Endothelial cell (in vitro differentiated cells): Measurements from ENCODE around the gene FAM241B. TPM values are rescaled to one million over a fixed set of nuclear protein-coding genes. Genes with fewer than 3 reads are reported as not detected.
A peak's percentile ranks its signal among the peaks of the same experiment; 100 is the strongest.

ENCODE experiments used
- DNase-seq: peaks from one replicate; pipeline ENCODE4 v3.0.0; 2021; ENCODE audit warnings: low spot score
- H3K27ac Mint-ChIP-seq: one replicate; pipeline ENCODE4 v1.8.0; 2021; ENCODE audit warnings: mixed read lengths, inconsistent platforms; ENCODE audit not compliant: unreplicated experiment
- H3K27me3 Mint-ChIP-seq: one replicate; pipeline ENCODE4 v1.8.0; 2021; ENCODE audit warnings: mild to moderate bottlenecking, moderate library complexity, mixed read lengths, inconsistent platforms; ENCODE audit not compliant: unreplicated experiment
- H3K36me3 Mint-ChIP-seq: one replicate; pipeline ENCODE4 v1.8.0; 2021; ENCODE audit warnings: mild to moderate bottlenecking, low read depth, mixed read lengths, inconsistent platforms; ENCODE audit not compliant: unreplicated experiment
- H3K4me1 Mint-ChIP-seq: one replicate; pipeline ENCODE4 v1.8.0; 2021; ENCODE audit warnings: mild to moderate bottlenecking, mixed read lengths, inconsistent platforms; ENCODE audit not compliant: unreplicated experiment
- H3K4me3 Mint-ChIP-seq: one replicate; pipeline ENCODE4 v1.8.0; 2021; ENCODE audit warnings: mild to moderate bottlenecking, mixed read lengths, inconsistent platforms; ENCODE audit not compliant: unreplicated experiment
- H3K9me3 Mint-ChIP-seq: one replicate; pipeline ENCODE4 v1.8.0; 2021; ENCODE audit warnings: mixed read lengths, inconsistent platforms; ENCODE audit not compliant: unreplicated experiment
- CTCF ChIP-seq: fragments of 200-600 bp; sonication (generic); IDR thresholded peaks from one replicate; pipeline ENCODE4 v1.5.0; 2021; ENCODE audit warnings: antibody characterized with exemption; ENCODE audit not compliant: unreplicated experiment
- total RNA-seq: library from RNA; stranded (reverse); fragmentation: NEBNext Ultra II Directional; extraction: Animal tissue kit (Norgen Biotek cat#: 25700); gene quantifications from one replicate; pipeline ENCODE4 v1.2.1, GENCODE V29; 2021; ENCODE audit not compliant: unreplicated experiment

Gene FAM241B
- total RNA-seq, 1 donor from 2014 or later, result 7.1 TPM

GRCh38 chr10:69641261-69641980, 11.4 kb downstream of the FAM241B start:
- H3K4me3 Mint-ChIP-seq, result no peak overlapping the region
- H3K27me3 Mint-ChIP-seq, result peaks cover 3% of the 10 kb centered on the region
- peaks cover 9% of the 10 kb centered on the region for H3K4me1 Mint-ChIP-seq
- no peak overlapping the region for H3K27ac Mint-ChIP-seq
- no peak for DNase-seq
- H3K9me3 Mint-ChIP-seq, result no peaks in the 10 kb centered on the region
- H3K36me3 Mint-ChIP-seq, result peaks cover 8% of the 10 kb centered on the region
- TF ChIP-seq CTCF, result no peak

- H3K27ac Mint-ChIP-seq, result no peak overlapping the region
- DNase-seq, result no peak
- no peak for TF ChIP-seq CTCF
- H3K36me3 Mint-ChIP-seq, result peaks cover 8% of the 10 kb centered on the region
- no peak overlapping the region for H3K4me3 Mint-ChIP-seq
- H3K9me3 Mint-ChIP-seq, result no peaks in the 10 kb centered on the region
- peaks cover 5% of the 10 kb centered on the region for H3K27me3 Mint-ChIP-seq
- H3K4me1 Mint-ChIP-seq, result peaks cover 17% of the 10 kb centered on the region
Observed at GRCh38 chr10:69642747-69643146, 12.7 kb downstream of the FAM241B start.

GRCh38 chr10:69643779-69644657, 14.0 kb downstream of the FAM241B start:
- Mint-ChIP-seq H3K4me1 (peaks cover 17% of the 10 kb centered on the region), H3K9me3 (no peaks in the 10 kb centered on the region), H3K4me3 (no peak overlapping the region), H3K27me3 (peaks cover 10% of the 10 kb centered on the region), H3K27ac (no peak overlapping the region), H3K36me3 (peaks cover 8% of the 10 kb centered on the region)
- no peak for DNase-seq
- TF ChIP-seq CTCF, result no peak

- Mint-ChIP-seq H3K9me3 (no peaks in the 10 kb centered on the region), H3K36me3 (peaks cover 12% of the 10 kb centered on the region), H3K4me1 (peaks cover 17% of the 10 kb centered on the region), H3K27me3 (peaks cover 14% of the 10 kb centered on the region), H3K4me3 (no peak overlapping the region), H3K27ac (no peak overlapping the region)
- DNase-seq, result peak; percentile 79
- TF ChIP-seq CTCF, result peak; percentile 79
Observed at GRCh38 chr10:69644658-69645295, 14.7 kb downstream of the FAM241B start.
